Esophagus mucosa (tissue), 1 donor: ENCODE measurements around the gene SH3RF1. TPM values are rescaled to one million over a fixed set of nuclear protein-coding genes. Genes with fewer than 3 reads are reported as not detected.

Source experiments
- ATAC-seq: fragments of 200-7000 bp; cut with Tn5 transposase; one replicate; pipeline ENCODE4 v1.9.1; 2020
- total RNA-seq: library from RNA; stranded (reverse); gene quantifications from one replicate; pipeline ENCODE4 v1.2.4, GENCODE V29; 2023
- donor health status: DM: yes; HTN: yes; CAD: no.

Gene SH3RF1
- total RNA-seq, 1 donor from 2014 or later = 5.4 TPM

GRCh38 chr4:169060391-169061091, 210.2 kb downstream of the SH3RF1 start:
- ATAC-seq = no peak

GRCh38 chr4:169059306-169060211, 211.2 kb downstream of the SH3RF1 start:
- no peak for ATAC-seq

DNA sequence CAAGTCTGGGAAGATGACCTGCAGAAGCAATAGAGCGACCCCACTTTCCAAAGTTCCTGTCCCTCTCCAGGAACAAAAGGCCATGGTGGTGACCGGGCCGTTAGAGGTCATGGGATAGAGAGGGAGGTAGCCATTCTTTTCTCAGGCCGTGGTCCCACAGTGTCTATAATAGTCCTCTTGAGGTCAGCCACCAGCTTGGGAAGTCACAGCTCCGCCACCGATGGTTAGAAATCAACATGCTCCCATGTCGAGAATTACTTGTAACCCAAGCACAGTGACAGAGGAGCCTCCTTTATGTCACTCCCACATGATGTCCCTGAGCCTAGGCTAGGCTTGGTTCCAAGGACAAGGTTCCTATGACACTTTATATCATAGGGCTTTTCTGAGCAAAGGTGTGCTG, 212.4 kb downstream of the SH3RF1 start:
- ATAC-seq = no peak

GRCh38 chr4:169054879-169055278, 215.9 kb downstream of the SH3RF1 start:
- no peak for ATAC-seq

DNA sequence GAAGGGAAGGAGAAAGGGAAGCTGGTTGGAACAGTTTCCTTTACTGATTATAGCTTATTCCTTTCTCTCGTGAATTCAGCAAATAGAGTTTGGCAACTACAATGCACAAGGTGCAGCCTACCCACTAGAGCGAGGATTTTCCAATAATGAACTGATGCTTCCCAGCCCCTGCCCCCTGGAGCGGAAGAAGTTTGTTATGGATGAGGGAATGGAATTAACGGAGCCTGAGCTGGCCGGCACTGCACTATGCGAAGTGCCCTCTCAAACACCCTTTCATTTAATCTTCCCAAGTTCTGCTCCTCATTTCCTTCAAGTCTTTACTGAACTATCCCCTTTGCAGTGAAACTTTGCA, 218.2 kb downstream of the SH3RF1 start:
- no peak for ATAC-seq

- ATAC-seq = no peak
These were observed 218.8 kb downstream of the SH3RF1 start for GRCh38 chr4:169051761-169052593.

DNA sequence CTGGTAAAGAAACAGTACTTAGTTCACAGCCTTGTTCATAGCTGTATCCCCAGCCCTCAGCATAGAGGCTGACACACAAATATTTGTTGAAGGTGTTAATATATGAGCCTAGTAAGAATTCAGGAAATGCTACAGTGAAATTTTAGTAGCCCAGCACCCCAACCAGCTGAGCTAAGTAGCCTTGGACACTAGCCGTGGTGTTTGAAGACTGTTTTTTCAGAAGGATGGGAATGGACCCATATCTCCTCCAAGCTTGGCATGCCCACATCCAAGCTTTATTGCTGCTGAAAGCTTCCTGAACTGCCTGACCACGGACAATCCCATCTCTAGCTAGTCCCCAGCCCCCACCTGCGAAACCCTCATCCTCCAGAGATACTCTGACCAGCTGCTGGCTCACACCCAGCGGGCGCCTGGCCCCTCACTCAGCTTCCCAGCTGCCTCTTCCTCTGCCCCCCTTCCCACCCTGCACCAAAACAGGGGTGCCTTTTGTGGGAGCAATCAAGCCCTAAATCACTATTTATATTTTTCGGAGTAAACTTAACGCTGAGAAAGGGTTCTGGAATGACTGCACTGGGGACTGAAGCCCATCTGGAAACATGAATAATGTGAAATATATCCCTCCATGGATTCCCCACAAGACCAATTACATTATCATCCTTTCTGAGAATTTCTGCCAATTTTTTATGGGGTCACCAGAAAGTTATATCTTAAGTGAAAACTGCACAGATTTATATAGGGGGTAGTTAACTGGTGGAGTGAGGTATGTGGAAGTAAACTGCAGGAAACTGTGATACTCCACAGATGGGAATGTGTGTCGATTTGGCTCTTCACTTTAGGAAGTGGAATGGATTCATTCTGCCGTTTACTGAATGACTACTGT, 219.6 kb downstream of the SH3RF1 start:
- ATAC-seq = no peak

GRCh38 chr4:169050284-169050683, 220.5 kb downstream of the SH3RF1 start:
- ATAC-seq = no peak

DNA sequence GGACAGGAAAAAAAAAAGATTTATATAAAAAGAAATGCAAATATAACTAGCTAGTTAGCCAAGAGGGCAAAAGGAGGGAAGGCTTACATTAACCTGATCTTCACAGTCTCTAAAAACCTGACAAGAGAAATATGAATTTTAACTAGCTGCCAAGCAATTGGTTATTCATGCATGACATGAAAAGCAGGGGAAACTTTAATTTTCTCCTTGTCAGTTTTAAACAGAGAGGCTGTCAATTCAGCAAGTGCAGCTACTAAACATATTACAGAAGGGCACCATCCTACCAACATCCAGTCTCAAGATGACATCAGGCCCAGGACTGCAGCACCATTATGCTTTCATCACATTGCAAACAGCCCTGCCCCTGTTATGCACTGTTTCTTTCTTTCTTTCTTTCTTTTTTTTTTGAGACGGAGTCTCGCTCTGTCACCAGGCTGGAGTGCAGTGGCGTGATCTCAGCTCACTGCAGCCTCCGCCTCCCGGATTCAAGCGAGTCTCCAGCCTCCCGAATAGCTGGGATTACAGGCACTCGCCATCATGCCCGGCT, 221.8 kb downstream of the SH3RF1 start:
- ATAC-seq = no peak

DNA sequence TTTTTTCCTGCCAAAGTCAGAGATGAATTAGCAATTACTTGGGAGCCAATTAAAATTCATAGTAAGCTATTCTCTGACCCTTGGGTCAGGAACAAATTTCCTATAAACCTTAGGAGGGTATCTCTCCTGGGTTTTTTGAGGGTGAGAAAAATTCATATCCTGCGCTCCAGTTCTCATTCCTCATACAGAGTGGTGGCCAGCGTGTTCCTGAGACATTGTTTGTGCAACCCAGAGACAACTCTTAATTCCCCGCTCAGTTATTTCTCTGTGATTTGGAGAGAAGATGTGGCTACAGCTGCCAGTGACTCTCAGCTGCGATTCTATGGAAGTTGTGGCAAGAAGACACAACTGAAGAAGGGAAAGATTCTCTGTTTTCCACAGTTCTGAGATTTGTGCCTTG, 222.8 kb downstream of the SH3RF1 start:
- no peak for ATAC-seq

GRCh38 chr4:169045862-169046584, 224.7 kb downstream of the SH3RF1 start:
- ATAC-seq = no peak

DNA sequence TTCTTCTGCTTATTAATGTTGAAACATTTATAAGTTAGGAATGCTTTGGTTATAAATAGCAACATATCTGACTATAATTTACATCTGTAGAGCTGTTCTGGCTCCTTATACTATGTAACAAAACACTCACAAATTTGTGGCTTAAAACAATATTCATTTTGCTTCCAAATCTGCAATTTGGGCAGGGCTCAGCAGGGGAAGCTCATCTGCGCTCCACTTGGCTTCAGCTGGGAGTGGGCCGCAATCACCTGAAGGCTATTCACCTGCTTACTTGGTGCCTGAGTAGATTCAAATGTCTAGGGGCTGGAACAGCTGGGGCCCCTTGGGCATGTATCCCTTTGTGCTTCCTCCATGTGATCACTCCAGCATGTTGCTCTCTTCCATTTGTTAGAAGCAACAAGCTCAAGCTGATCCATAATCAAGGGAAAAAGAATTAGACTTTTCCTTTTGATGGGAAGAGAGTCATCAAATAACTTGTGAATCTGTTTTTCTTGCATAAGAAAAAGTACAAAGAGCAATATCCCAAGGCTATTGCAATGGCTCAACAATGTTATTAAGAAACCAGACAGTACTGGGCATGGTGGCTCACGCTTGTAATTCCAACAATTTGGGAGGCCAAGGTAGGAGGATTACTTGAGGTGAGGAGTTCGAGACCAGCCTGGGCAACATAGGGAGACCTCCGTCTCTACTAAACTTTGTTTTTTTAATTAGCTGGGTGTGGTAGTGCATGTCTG, 225.9 kb downstream of the SH3RF1 start:
- ATAC-seq = no peak
